ENCODE results near the gene ALDH9A1.
"Not testable (repeated sequence)": the region's sequence is repeated elsewhere in the genome, so short reads cannot be mapped to it uniquely, and the experiment has no call there.

ALDH9A1 gene

DNA sequence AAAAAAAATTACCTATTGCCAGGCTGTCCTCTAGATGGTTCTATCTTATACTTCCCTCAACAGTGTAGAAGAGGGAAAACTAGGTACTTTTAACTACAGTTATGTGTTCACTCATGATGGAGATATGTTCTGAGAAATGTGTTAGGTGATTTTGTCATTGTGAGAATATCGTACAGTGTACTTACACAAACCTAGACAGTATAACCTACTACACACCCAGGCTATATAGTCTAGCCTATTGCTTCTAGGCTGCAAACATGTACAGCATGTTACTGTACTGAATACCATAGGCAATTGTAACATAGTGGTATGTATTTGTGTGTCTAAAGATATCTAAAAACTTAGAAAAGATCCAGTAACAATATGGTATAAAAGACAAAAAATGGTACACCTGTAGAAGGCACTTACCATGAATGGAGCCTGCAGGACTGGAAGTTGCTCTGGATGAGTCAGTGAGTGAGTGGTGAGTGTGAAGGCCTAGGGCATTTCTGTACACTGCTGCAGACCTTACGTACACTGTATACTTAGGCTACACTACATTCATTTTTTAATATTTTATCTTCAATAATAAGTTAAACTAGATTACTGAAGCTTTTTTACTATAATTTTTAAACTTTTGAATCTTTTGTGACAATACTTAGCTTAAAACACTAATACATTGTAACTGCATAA is 54.2 kb downstream of the ALDH9A1 start:
- Histone ChIP-seq H3K36me3 (ENCODE audit: control insufficient read depth, insufficient read depth, low read length, severe bottlenecking) (peaks cover 45% of the 10 kb centered on the region), H3K27me3 (replicated peaks; ENCODE audit: control insufficient read depth, insufficient read depth, low read length) (no peaks in the 10 kb centered on the region), H3K4me1 (ENCODE audit: control insufficient read depth, insufficient read depth, low read length) (peaks cover 50% of the 10 kb centered on the region)

DNA sequence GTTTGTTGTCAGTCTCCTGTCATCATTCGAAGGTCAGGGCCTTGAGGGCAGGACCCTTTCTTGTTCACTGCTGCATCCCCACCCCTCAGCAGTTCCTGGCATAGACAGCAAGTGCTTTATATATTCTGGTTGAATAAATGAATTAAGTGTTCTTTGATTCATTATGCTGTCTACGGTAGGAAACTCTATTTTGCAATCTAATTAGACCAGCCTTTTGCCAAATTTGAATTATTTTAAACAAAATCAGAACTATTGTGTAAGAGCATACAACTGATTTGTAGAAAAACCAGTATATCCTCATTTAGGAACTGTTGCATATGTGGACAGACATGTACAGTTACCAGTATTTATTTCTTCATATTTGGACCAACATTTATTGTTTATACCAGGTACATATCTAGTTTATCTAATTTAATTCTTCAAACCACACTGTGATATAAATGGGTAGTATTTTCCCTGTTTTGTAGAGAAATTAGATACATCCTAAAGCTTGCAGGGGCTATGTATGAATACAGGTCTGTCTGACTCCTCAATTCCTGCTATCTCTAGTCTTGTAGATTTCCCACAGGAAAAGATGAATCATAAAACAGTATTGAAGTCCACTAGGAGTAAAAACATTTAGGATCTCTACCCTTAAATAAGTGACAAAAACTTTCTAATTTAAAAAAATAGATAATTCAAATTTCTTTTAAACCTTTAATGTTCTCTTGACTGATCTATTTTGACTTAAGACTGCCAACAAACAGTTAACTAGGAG is 57.0 kb downstream of the ALDH9A1 start:
- Histone ChIP-seq H3K36me3 (ENCODE audit: control insufficient read depth, insufficient read depth, low read length, severe bottlenecking) (peaks cover 38% of the 10 kb centered on the region), H3K27me3 (replicated peaks; ENCODE audit: control insufficient read depth, insufficient read depth, low read length) (no peaks in the 10 kb centered on the region), H3K9ac (ENCODE audit: low read length) (peak overlapping the region; percentile 43), H3K9me3 (ENCODE audit: control insufficient read depth, low read length) (no peaks in the 10 kb centered on the region), H3K4me1 (ENCODE audit: control insufficient read depth, insufficient read depth, low read length) (peaks cover 66% of the 10 kb centered on the region), H3K4me3 (ENCODE audit: low read length) (no peak overlapping the region)
- peak; percentile 63 for DNase-seq (ENCODE audit: low read depth)

More for the DNA sequence above, 54.2 kb downstream of the ALDH9A1 start:
- H3K9ac ChIP-seq (ENCODE audit: low read length): no peak overlapping the region
- no peak overlapping the region for H3K4me3 ChIP-seq (ENCODE audit: low read length)
- H3K9me3 ChIP-seq (ENCODE audit: control insufficient read depth, low read length): no peaks in the 10 kb centered on the region
- no peak for DNase-seq (ENCODE audit: low read depth)

DNA sequence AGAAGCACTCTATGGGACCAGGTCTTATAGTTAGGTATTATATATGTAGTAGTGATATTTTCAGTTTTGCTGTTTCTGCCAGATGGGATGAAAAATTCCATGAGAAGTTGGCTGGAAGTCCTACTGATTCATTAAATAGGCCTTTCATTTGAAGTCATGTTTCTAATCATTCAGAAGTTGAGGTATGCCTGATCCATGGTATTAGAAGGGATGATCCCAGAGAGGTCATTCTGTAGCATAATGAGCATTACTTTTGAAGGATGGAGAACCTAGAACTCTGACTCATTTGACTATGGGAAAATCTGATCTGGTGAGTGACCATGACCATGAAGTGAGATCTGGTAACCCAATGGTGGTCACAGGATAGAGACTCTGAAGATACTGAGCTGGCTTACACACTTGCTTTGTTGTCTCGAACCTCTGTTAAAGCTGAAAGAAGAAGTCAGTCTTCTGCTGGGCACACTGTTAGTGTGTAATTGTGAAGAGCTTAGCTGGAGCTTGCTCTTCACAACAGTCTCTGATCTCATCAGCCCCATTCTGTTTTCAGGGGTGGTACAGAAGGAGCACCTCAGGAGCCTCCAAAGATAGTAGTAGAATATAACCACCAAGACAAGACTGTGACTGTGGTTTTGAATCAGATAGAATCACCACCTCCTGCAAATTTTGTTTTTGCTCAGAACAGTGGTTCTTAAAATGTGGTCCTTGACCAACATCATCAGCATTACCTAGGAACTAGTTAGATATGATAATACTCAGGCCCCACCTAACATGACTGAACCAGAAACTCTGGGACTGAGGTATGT is 58.3 kb downstream of the ALDH9A1 start:
- H3K4me3 ChIP-seq (ENCODE audit: low read length): no peak overlapping the region
- H3K9me3 ChIP-seq (ENCODE audit: control insufficient read depth, low read length): no peaks in the 10 kb centered on the region
- H3K4me1 ChIP-seq (ENCODE audit: control insufficient read depth, insufficient read depth, low read length): peaks cover 75% of the 10 kb centered on the region
- no peaks in the 10 kb centered on the region for H3K27me3 ChIP-seq (replicated peaks; ENCODE audit: control insufficient read depth, insufficient read depth, low read length)
- DNase-seq (ENCODE audit: low read depth): no peak
- no peak overlapping the region for H3K9ac ChIP-seq (ENCODE audit: low read length)
- peaks cover 37% of the 10 kb centered on the region for H3K36me3 ChIP-seq (ENCODE audit: control insufficient read depth, insufficient read depth, low read length, severe bottlenecking)

DNA sequence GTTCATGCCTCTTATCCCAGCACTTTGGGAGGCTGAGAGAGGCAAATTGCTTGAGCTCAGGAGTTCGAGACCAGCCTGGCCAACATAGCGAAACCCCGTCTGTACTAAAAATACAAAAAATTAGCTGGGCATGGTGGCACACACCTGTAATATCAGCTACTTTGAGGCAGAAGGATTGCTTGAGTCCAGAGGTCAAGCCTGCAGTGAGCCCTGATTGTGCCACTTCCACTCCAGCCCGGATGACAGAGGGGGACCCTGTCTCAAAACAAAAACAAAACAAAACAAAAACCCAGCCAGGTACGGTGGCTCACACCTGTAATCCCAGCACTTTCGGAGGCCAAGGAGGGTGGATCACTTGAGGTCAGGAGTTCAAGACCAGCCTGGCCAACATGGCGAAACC is 60.2 kb downstream of the ALDH9A1 start:
- H3K27me3 ChIP-seq (replicated peaks; ENCODE audit: control insufficient read depth, insufficient read depth, low read length); DNase-seq (ENCODE audit: low read depth); H3K9me3 ChIP-seq (ENCODE audit: control insufficient read depth, low read length): not testable (repeated sequence)
- Histone ChIP-seq H3K36me3 (ENCODE audit: control insufficient read depth, insufficient read depth, low read length, severe bottlenecking) (peaks cover 35% of the 10 kb centered on the region), H3K4me3 (ENCODE audit: low read length) (peak overlapping the region; percentile 67), H3K9ac (ENCODE audit: low read length) (peak overlapping the region; percentile 87), H3K4me1 (ENCODE audit: control insufficient read depth, insufficient read depth, low read length) (peaks cover 90% of the 10 kb centered on the region)

DNA sequence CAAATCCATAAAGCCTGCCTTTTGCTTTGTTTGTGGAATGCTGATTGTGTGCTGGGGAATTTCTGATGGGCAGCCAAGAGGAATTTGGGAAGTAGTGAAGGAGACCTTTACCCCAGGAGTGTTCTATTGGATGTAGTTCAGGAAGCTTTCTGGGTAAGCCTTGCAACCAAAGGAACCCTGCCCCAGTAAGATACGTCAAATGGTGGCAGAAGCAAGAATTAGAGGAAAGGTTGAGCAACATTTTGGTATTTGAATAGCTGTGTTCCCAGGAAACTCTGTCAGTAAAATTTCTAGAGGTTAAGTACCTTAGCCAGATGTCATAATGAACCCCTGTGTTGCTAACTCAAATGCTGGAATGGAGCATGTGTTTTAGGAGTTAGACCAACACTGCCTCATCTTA is 60.9 kb downstream of the ALDH9A1 start:
- H3K27me3 ChIP-seq (replicated peaks; ENCODE audit: control insufficient read depth, insufficient read depth, low read length): no peaks in the 10 kb centered on the region
- peak; percentile 84 for DNase-seq (ENCODE audit: low read depth)
- H3K9ac ChIP-seq (ENCODE audit: low read length): peak overlapping the region; percentile 87
- H3K4me1 ChIP-seq (ENCODE audit: control insufficient read depth, insufficient read depth, low read length): peaks cover 92% of the 10 kb centered on the region
- H3K4me3 ChIP-seq (ENCODE audit: low read length): peak overlapping the region; percentile 67
- H3K9me3 ChIP-seq (ENCODE audit: control insufficient read depth, low read length): no peaks in the 10 kb centered on the region
- H3K36me3 ChIP-seq (ENCODE audit: control insufficient read depth, insufficient read depth, low read length, severe bottlenecking): peaks cover 33% of the 10 kb centered on the region

DNA sequence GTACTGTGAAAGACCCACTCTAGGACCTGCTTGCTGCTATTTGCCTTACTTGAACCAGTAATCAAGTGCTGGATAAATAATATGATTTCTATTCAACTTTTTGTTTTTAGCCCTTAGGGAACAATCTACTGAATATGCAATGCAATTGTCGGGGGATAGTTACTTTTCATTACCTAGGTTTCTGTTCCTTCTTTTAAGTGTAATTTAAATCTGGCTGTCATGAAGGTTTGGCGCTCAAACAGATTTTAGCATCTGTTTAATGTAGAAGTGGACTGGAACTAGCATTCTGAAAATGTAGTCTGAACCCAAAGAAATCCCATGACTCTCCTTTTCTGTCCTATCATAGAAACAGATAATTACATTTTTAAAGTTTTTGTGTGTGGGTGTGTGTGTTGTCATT is 62.5 kb downstream of the ALDH9A1 start:
- Histone ChIP-seq H3K36me3 (ENCODE audit: control insufficient read depth, insufficient read depth, low read length, severe bottlenecking) (peaks cover 31% of the 10 kb centered on the region), H3K27me3 (replicated peaks; ENCODE audit: control insufficient read depth, insufficient read depth, low read length) (no peaks in the 10 kb centered on the region), H3K4me1 (ENCODE audit: control insufficient read depth, insufficient read depth, low read length) (peaks cover 76% of the 10 kb centered on the region), H3K9ac (ENCODE audit: low read length) (peak overlapping the region; percentile 72), H3K4me3 (ENCODE audit: low read length) (peak overlapping the region; percentile 64), H3K9me3 (ENCODE audit: control insufficient read depth, low read length) (no peaks in the 10 kb centered on the region)
- no peak for DNase-seq (ENCODE audit: low read depth)

DNA sequence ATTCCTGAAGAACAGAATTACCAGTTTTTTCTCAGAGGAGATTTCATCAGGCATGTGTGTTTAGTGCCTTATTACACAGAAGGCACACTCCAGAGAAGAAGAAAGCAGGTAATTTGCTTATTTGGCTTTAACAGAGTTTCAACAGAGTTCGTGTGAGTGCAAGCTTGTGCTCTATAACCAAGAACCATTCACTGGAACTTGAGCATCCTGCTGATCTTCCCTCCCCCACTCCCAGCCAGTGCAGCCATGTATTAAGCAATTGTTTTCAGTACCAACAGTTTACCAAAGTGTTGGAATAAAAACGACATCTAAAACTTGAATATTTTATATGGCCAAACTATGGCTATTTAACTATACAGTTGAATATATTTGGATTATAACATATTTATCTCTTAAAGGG is 63.0 kb downstream of the ALDH9A1 start:
- Histone ChIP-seq H3K9me3 (ENCODE audit: control insufficient read depth, low read length) (no peaks in the 10 kb centered on the region), H3K4me1 (ENCODE audit: control insufficient read depth, insufficient read depth, low read length) (peaks cover 71% of the 10 kb centered on the region), H3K9ac (ENCODE audit: low read length) (peak overlapping the region; percentile 72), H3K4me3 (ENCODE audit: low read length) (peak overlapping the region; percentile 64), H3K36me3 (ENCODE audit: control insufficient read depth, insufficient read depth, low read length, severe bottlenecking) (peaks cover 28% of the 10 kb centered on the region), H3K27me3 (replicated peaks; ENCODE audit: control insufficient read depth, insufficient read depth, low read length) (no peaks in the 10 kb centered on the region)
- peak; percentile 50 for DNase-seq (ENCODE audit: low read depth)

DNA sequence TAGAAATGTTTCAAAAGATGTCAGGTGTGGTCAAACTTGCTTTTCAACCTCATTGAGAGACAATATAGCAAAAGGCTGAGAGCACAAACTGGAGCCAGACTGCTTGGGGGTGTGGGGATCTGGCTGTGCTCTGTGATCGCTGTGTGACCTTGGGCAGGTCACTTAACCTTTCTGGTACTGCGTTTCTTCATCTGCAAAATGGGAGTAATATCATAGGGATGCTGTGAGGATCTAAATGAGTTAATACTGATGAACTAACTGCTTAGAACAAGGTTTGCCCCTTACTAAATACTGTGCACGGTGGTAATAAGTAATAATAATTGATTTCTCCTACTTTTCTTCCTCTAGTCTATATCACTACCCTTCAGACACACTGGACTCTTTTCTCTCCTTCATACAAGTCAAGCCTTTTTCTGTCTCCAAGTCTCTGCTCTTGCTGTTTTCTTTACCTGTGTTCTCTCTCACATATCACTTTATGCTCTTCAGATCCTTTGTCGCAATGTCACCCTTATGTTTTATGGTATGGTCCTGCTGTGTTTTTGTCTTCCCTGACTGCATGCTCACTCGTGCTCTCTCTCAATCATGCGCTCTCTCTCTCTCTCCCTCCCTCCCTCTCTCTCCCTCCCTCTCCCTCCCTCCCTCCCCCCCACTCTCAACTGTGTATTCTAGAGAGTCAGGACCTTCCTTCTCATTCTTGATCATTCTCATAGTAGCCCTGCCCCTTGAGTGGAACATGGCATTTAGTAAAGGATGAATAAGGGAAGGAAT is 64.0 kb downstream of the ALDH9A1 start:
- DNase-seq (ENCODE audit: low read depth): no peak
- Histone ChIP-seq H3K9ac (ENCODE audit: low read length) (peak overlapping the region; percentile 94), H3K27me3 (replicated peaks; ENCODE audit: control insufficient read depth, insufficient read depth, low read length) (no peaks in the 10 kb centered on the region), H3K4me1 (ENCODE audit: control insufficient read depth, insufficient read depth, low read length) (peaks cover 67% of the 10 kb centered on the region), H3K36me3 (ENCODE audit: control insufficient read depth, insufficient read depth, low read length, severe bottlenecking) (peaks cover 18% of the 10 kb centered on the region), H3K9me3 (ENCODE audit: control insufficient read depth, low read length) (no peaks in the 10 kb centered on the region), H3K4me3 (ENCODE audit: low read length) (peak overlapping the region; percentile 99)

DNA sequence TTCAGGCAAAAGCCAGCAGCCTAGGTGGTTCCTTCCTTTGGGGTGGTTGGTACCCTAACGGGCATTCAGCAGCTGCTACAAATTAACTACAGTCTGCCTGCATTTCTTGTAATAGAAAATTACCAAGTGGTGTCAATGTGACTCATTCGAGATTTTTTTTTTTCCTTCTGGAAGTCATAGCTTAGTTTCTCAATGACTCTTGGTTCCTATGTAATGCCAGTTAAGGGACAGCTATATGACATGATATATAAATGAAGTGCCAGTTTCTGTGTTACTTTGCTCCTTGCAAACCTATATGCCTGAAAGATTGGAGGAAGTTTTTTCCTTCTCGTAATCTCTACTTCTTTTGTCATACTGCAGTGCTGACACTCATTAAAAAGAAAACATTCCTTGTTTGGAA is 64.7 kb downstream of the ALDH9A1 start:
- DNase-seq (ENCODE audit: low read depth): peak; percentile 77
- Histone ChIP-seq H3K27me3 (replicated peaks; ENCODE audit: control insufficient read depth, insufficient read depth, low read length) (no peaks in the 10 kb centered on the region), H3K4me3 (ENCODE audit: low read length) (peak overlapping the region; percentile 99), H3K9me3 (ENCODE audit: control insufficient read depth, low read length) (no peaks in the 10 kb centered on the region), H3K9ac (ENCODE audit: low read length) (peak overlapping the region; percentile 94), H3K4me1 (ENCODE audit: control insufficient read depth, insufficient read depth, low read length) (peaks cover 64% of the 10 kb centered on the region), H3K36me3 (ENCODE audit: control insufficient read depth, insufficient read depth, low read length, severe bottlenecking) (peaks cover 15% of the 10 kb centered on the region)

DNA sequence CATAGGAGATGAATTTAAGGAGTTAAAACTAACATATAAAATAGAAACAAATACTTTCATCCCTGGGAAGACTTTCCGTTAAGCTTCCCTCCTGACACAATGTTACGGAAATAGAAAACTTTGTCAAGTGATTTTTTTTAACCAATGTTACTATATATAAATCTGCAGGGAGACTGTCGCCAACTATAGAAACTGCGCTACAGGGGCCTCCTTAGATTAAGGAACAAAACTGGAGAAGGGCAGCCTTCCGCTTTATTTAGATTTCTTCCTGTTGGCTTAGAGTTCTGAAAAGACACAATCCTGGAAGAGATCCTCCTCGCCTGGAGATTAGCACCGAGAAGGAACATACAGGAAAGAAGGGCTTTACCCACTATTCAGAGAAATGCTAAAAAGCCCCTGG is 65.9 kb downstream of the ALDH9A1 start:
- peaks cover 55% of the 10 kb centered on the region for H3K4me1 ChIP-seq (ENCODE audit: control insufficient read depth, insufficient read depth, low read length)

More for the DNA sequence above, 65.9 kb downstream of the ALDH9A1 start:
- Histone ChIP-seq H3K9ac (ENCODE audit: low read length) (peak overlapping the region; percentile 94), H3K27me3 (replicated peaks; ENCODE audit: control insufficient read depth, insufficient read depth, low read length) (no peaks in the 10 kb centered on the region), H3K9me3 (ENCODE audit: control insufficient read depth, low read length) (no peaks in the 10 kb centered on the region), H3K36me3 (ENCODE audit: control insufficient read depth, insufficient read depth, low read length, severe bottlenecking) (peaks cover 15% of the 10 kb centered on the region), H3K4me3 (ENCODE audit: low read length) (peak overlapping the region; percentile 99)
- peak; percentile 29 for DNase-seq (ENCODE audit: low read depth)
